Measurements from ENCODE around the gene NRF1.
"Not testable (repeated sequence)": the region's sequence is repeated elsewhere in the genome, so short reads cannot be mapped to it uniquely, and the experiment has no call there.

Gene NRF1

GRCh38 chr7:129611246-129612111, at the start of gene NRF1:
TSS of gene NRF1 (plus strand) at chr7:129611720. CDS start at chr7:129657352, 45,632 bp downstream.
- peak; percentile 93 for DNase-seq

- DNase-seq = not testable (repeated sequence)
These were observed 45.2 kb upstream of the NRF1 start for GRCh38 chr7:129566323-129566722.

GRCh38 chr7:129567377-129567776, 44.1 kb upstream of the NRF1 start:
- DNase-seq = no peak

- DNase-seq = no peak
These were observed 43.3 kb upstream of the NRF1 start for GRCh38 chr7:129568240-129568639.

- no peak for DNase-seq
These were observed 42.2 kb upstream of the NRF1 start for GRCh38 chr7:129569326-129569725.

GRCh38 chr7:129569811-129570215, 41.7 kb upstream of the NRF1 start:
- DNase-seq = no peak

- DNase-seq = no peak
These were observed 40.3 kb upstream of the NRF1 start for GRCh38 chr7:129571201-129571600.

- DNase-seq = no peak
These were observed 39.3 kb upstream of the NRF1 start for GRCh38 chr7:129572205-129572604.

- DNase-seq = no peak
These were observed 37.0 kb upstream of the NRF1 start for GRCh38 chr7:129574487-129574886.

GRCh38 chr7:129575699-129576098, 35.8 kb upstream of the NRF1 start:
- DNase-seq = no peak

- DNase-seq = no peak
These were observed 35.4 kb upstream of the NRF1 start for GRCh38 chr7:129576138-129576537.

- DNase-seq = no peak
These were observed 32.7 kb upstream of the NRF1 start for GRCh38 chr7:129578829-129579228.

GRCh38 chr7:129586179-129586578, 25.3 kb upstream of the NRF1 start:
- DNase-seq = not testable (repeated sequence)

GRCh38 chr7:129588268-129588667, 23.3 kb upstream of the NRF1 start:
- no peak for DNase-seq

- no peak for DNase-seq
These were observed 19.7 kb upstream of the NRF1 start for GRCh38 chr7:129591868-129592267.

GRCh38 chr7:129596386-129596785, 15.1 kb upstream of the NRF1 start:
- DNase-seq = not testable (repeated sequence)

- no peak for DNase-seq
These were observed 13.8 kb upstream of the NRF1 start for GRCh38 chr7:129597672-129598071.

- no peak for DNase-seq
These were observed 12.3 kb upstream of the NRF1 start for GRCh38 chr7:129599174-129599573.

GRCh38 chr7:129603594-129603993, 7.9 kb upstream of the NRF1 start:
- DNase-seq = not testable (repeated sequence)

- DNase-seq = not testable (repeated sequence)
These were observed 7.5 kb upstream of the NRF1 start for GRCh38 chr7:129604021-129604420.

GRCh38 chr7:129604713-129605437, 6.6 kb upstream of the NRF1 start:
- DNase-seq = no peak

GRCh38 chr7:129605960-129606614, 5.4 kb upstream of the NRF1 start:
- DNase-seq = no peak

GRCh38 chr7:129606803-129607202, 4.7 kb upstream of the NRF1 start:
- no peak for DNase-seq

All from stimulated activated CD4-positive, alpha-beta T cell treated with anti-CD3 and anti-CD28 coated beads, Interleukin-15, amount 100 ng/mL, for 24 hours (primary cell).